Activated T-helper 1 cell treated with anti-CD3 and anti-CD28 coated beads, Interleukin-12 subunit alpha, Interleukin-12 subunit beta, Interleukin-2, Interleukin-4 antibody, amounts not matched to agents 30 ng/mL and 10 ng/mL and 1 ng/mL, durations not matched to agents 14 hours and 24 hours and 36 hours (primary cell): ENCODE data around the gene TUBGCP3. TPM values are rescaled to one million over a fixed set of nuclear protein-coding genes. Genes with fewer than 3 reads are reported as not detected.

Experiments
- DNase-seq: peaks from one replicate; pipeline ENCODE4 v3.0.0; 2021; ENCODE audit warnings: low spot score
- H3K27ac Mint-ChIP-seq: one replicate; pipeline ENCODE4 v1.8.0; 2021; ENCODE audit warnings: mild to moderate bottlenecking, mixed read lengths
- H3K27me3 Mint-ChIP-seq: one replicate; pipeline ENCODE4 v1.8.0; 2022; ENCODE audit warnings: mild to moderate bottlenecking, moderate library complexity, mixed read lengths; ENCODE audit not compliant: insufficient read depth
- H3K36me3 Mint-ChIP-seq: one replicate; pipeline ENCODE4 v1.8.0; 2021; ENCODE audit warnings: low read depth, mixed read lengths
- H3K4me1 Mint-ChIP-seq: one replicate; pipeline ENCODE4 v1.8.0; 2021; ENCODE audit warnings: low read depth, mixed read lengths
- H3K4me3 Mint-ChIP-seq: one replicate; pipeline ENCODE4 v1.8.0; 2021; ENCODE audit warnings: mild to moderate bottlenecking, moderate library complexity, mixed read lengths
- H3K9me3 Mint-ChIP-seq: one replicate; pipeline ENCODE4 v1.8.0; 2021; ENCODE audit warnings: mixed read lengths
- intact Hi-C: fragments of 100-400 bp; cut with micrococcal nuclease; formaldehyde crosslinking; loops from one replicate; pipeline ENCODE4 v1.15.1; 2024
- total RNA-seq: library from RNA; stranded (reverse); gene quantifications from 2 replicates; pipeline ENCODE4 v1.2.3, GENCODE V29; 2022

Gene TUBGCP3
- total RNA-seq, 1 donor from 2014 or later = 67.4 TPM

DNA sequence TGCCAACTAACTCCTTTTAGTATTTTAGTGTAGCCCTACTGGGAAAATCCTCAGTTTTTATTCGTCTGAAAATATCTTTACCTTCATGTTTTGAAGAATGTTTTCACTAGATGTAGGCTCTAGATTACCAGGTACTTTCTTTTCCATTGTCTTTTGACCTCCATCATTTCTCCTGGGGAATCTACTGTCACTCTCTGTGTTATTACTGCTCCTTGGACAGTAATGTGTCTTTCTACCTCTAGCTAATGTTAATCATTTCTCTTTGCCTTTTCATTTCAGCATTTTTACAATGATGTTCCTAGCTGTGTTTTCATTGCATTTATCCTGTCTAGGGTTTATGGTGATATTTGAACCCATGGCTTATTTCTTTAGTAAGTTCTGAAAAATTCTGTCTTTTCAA lies 149.9 kb downstream of the TUBGCP3 start:
- H3K4me3 Mint-ChIP-seq = no peak overlapping the region
- no peaks in the 10 kb centered on the region for H3K4me1 Mint-ChIP-seq
- intact Hi-C loops = no loop called here
- peaks cover under 1% of the 10 kb centered on the region for H3K27me3 Mint-ChIP-seq
- H3K27ac Mint-ChIP-seq = no peak overlapping the region
- no peak for DNase-seq
- H3K9me3 Mint-ChIP-seq = peaks cover 9% of the 10 kb centered on the region
- H3K36me3 Mint-ChIP-seq = no peaks in the 10 kb centered on the region

DNA sequence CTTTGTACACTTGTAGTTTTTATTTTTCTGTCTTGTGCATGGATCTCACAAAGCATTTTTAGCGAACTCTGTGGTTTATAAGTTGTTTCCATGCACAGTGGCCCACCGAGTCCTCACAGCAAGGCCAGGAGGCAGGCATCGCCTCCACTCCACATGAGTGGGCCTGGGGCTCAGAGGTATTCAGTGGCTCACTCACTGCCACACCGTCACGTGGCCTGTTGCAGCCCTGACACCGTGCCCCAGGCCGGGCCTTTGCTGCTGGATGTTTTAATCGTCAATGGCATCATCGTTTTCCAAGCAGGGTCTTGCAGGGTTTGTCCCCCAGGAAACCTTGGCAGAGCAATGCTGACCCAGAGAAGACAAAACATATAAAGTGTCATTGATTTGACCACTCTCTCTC lies 152.0 kb downstream of the TUBGCP3 start:
- Mint-ChIP-seq H3K27me3 (no peaks in the 10 kb centered on the region), H3K27ac (no peak overlapping the region), H3K4me3 (no peak overlapping the region), H3K4me1 (no peaks in the 10 kb centered on the region), H3K36me3 (no peaks in the 10 kb centered on the region), H3K9me3 (peaks cover 9% of the 10 kb centered on the region)
- DNase-seq = no peak
- intact Hi-C loops = no loop called here

Other genes with a start within 250 kb of the TUBGCP3 start
- gene SPACA7, start 211.8 kb downstream of the TUBGCP3 start, total RNA-seq = not detected in 2 replicates
- 90.4 and 97.8 TPM in 2 replicates for gene ATP11A, start 101.9 kb upstream of the TUBGCP3 start, total RNA-seq